ENCODE measurements around the gene UBALD2. TPM values are rescaled to one million over a fixed set of nuclear protein-coding genes. Genes with fewer than 3 reads are reported as not detected.

UBALD2 gene
- total and polyA plus RNA-seq, 2 of the 13 experiments (the other 11 are each of a cell fraction or from before 2014, with no cell fraction given) = 3.3 to 89.7 TPM

- no peaks in the 10 kb centered on the region for H4K20me1 ChIP-seq (ENCODE audit: insufficient read depth, low read length)
- no TSS peak for BruUV-seq (replicated peaks)
- no peaks in the 10 kb centered on the region for H3K9me3 ChIP-seq (ENCODE audit: low read length)
- in situ Hi-C loops (cut with HindIII; ENCODE audit: extremely low pct_ligation_motif_present, low pct_unique_long_range_greater_than_20kb) (loop anchor here (5.0 kb wide), 1 partner anchor 155 kb away; no protein-coding TSS in a partner anchor), intact Hi-C loops (cut with micrococcal nuclease; ENCODE audit: unreplicated experiment) (loop anchor here (10.0 kb wide), 1 partner anchor 93 kb away; no protein-coding TSS in a partner anchor)
- H3K4me1 ChIP-seq (ENCODE audit: insufficient read depth, low read length) = peaks cover 16% of the 10 kb centered on the region; the same call in 1 of the 2 replicates
- no peak overlapping the region for H3K4me3 ChIP-seq (replicated peaks in 1 of 3; ENCODE audit: insufficient read depth in 1 of 3, low read depth in 2 of 3, low read length in 3 of 3)
- ChIA-PET POLR2A (no interaction called here), CTCF (ENCODE audit: low intra/inter-chr PET ratio, low total read pairs) (no interaction called here)
- H3K27me3 ChIP-seq (ENCODE audit: control insufficient read depth in 1 of 2, insufficient read depth in 2 of 2, low read length in 2 of 2) = no peaks in the 10 kb centered on the region
- ATAC-seq = no peak
- H3K36me3 ChIP-seq (replicated peaks in 1 of 2; ENCODE audit: control insufficient read depth in 1 of 2, insufficient read depth in 2 of 2, low read length in 2 of 2) = no peaks in the 10 kb centered on the region
- H3K27ac ChIP-seq (ENCODE audit: extremely low read length, insufficient read depth, low read length) = no peak overlapping the region
- FAIRE-seq = no peak
- 88% methylated on average over 25 of the region's 31 CpGs for WGBS (ENCODE audit: low lambda C conversion rate)
- H3K79me2 ChIP-seq (ENCODE audit: insufficient read depth, low read length) = no peaks in the 10 kb centered on the region
- no peak for DNase-seq (ENCODE audit: low spot score)
- no peak overlapping the region for H2AFZ ChIP-seq (ENCODE audit: low read length)
- H3K4me2 ChIP-seq (ENCODE audit: low read depth, low read length) = no peak overlapping the region
- H3K9ac ChIP-seq (ENCODE audit: insufficient read depth, low read depth, low read length) = no peak overlapping the region
- TF ChIP-seq FOXP1 (IDR thresholded peaks at IDR 0.05) (peak; percentile 67; the same call in 1 of the 2 replicates), FOXP1 (CRISPR knock-in tag; IDR thresholded peaks at IDR 0.05) (no peak), ZBTB40 (IDR thresholded peaks at IDR 0.05) (0 out of 2 replicates have a peak, but pooled peaks have one; percentile 9), ZBTB40 (CRISPR knock-in tag; IDR thresholded peaks at IDR 0.05) (no peak), PLRG1 (conservative IDR thresholded peaks at IDR 0.05) (peak; percentile 79; the same call in 1 of the 2 replicates), IKZF1 (IDR thresholded peaks at IDR 0.05) (0 out of 2 replicates have a peak, but pooled peaks have one; percentile 61), ATM (IDR thresholded peaks at IDR 0.05; ENCODE audit: borderline replicate concordance) (peak; percentile 80; the same call in 1 of the 2 replicates), ZNF431 (CRISPR knock-in tag; IDR thresholded peaks at IDR 0.05; ENCODE audit: borderline replicate concordance, low read depth) (no peak), ZNF768 (CRISPR knock-in tag; IDR thresholded peaks at IDR 0.05) (peak; percentile 46; the same call in 1 of the 2 replicates), ZNF251 (CRISPR knock-in tag; IDR thresholded peaks at IDR 0.05) (no peak), CENPT (CRISPR knock-in tag; IDR thresholded peaks at IDR 0.05; ENCODE audit: low read depth) (0 out of 2 replicates have a peak, but pooled peaks have one; percentile 35), MNT (IDR thresholded peaks at IDR 0.05) (peak; percentile 36; the same call in 1 of the 2 replicates)
Measured at GRCh38 chr17:76277300-76278267, 12.4 kb downstream of the UBALD2 start.

All from HepG2 (cell line).